ENCODE measurements around the gene DMXL1. TPM values are rescaled to one million over a fixed set of nuclear protein-coding genes. Genes with fewer than 3 reads are reported as not detected.

The DMXL1 gene, protein sequence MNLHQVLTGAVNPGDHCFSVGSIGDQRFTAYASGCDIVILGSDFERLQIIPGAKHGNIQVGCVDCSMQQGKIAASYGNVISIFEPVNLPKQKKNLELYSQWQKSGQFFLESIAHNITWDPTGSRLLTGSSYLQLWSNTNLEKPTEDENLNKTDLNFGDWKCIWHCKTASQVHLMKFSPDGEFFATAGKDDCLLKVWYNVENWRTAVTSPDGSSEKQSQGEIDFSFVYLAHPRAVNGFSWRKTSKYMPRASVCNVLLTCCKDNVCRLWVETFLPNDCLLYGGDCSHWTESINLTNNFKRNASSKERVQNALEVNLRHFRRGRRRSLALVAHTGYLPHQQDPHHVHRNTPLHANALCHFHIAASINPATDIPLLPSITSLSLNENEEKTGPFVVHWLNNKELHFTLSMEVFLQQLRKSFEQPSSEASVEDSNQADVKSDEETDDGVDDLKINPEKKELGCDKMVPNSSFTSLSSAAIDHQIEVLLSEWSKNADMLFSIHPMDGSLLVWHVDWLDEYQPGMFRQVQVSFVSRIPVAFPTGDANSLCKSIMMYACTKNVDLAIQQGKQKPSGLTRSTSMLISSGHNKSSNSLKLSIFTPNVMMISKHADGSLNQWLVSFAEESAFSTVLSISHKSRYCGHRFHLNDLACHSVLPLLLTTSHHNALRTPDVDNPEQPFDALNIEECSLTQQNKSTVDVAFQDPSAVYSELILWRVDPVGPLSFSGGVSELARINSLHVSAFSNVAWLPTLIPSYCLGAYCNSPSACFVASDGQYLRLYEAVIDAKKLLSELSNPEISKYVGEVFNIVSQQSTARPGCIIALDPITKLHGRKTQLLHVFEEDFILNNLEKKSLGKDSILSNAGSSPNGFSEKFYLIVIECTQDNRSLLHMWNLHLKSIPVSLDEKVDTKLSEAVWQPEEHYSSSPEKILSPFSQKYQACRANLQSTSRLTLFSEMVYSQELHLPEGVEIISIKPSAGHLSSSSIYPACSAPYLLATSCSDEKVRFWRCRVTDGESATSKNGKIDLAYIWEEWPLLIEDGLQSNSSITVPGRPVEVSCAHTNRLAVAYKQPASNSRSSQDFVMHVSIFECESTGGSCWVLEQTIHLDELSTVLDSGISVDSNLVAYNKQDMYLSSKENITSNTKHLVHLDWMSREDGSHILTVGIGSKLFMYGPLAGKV (N-terminal part only)
- total RNA-seq (10 to 100 TPM; 36.7 to 38.1 TPM), polyA plus RNA-seq (10 to 100 TPM in 1 of 2 donors, 1 to 10 TPM in 1; 4.3 to 13.5 TPM)

DNA sequence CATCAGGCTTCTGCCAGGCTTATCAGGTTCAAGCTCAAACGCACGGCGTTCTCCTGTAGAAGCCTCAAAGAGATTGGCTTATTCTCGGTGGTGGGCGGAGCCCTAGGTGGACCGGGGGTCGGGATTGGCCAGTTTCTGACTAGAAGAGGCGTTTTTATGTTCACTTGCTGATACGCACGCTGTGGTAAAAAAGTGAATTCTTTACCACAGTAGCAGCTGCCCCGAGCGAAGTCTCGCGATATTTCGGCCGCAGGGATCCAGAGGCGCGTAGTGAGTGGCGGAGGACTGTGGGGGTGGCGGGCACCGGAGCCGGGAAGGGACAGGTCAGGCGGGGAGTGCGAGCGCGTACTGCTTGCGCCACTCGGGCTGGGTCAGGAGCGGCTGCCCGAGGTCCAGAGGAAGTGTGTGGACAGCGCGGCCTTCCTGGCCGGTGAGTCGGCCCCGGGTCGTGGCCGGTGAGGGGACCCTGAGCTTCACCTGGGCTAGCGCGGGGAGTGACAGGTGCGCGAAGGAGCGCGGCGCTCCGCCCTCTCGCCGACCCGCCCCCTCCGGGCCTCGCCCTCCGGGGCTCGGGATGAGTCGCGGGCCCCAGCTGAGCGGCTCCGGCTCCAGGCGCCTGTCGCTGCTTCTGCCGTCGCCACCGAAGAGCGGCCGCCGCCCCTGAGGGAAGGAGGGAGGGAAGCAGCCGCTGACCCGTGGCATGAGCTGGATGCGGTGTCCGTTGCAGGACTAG is at the start of gene DMXL1:
Gene DMXL1 (plus strand): TSS at position 260 of the 733 bp plus-strand sequence. CDS start 483 bp downstream, outside the sequence.
- Histone ChIP-seq H3K4me1 (ENCODE audit: control insufficient read depth in 4 of 4, insufficient read depth in 4 of 4, low read length in 3 of 4) (peaks cover 8 to 30% (median 16%) of the 10 kb centered on the region in 4 donors), H3K36me3 (ENCODE audit: control insufficient read depth in 4 of 4, insufficient read depth in 3 of 4, low read depth in 1 of 4, low read length in 3 of 4) (no peaks in the 10 kb centered on the region), H3K27me3 (ENCODE audit: control insufficient read depth in 4 of 4, insufficient read depth in 4 of 4, low read length in 3 of 4) (no peaks in the 10 kb centered on the region), H3K4me3 (ENCODE audit: low read depth in 1 of 3, low read length in 3 of 3) (peak within 1 kb of the TSS; percentile 67 to 92 (median 80)), H3K27ac (ENCODE audit: low read depth in 1 of 2, low read length in 2 of 2) (peak within 1 kb of the TSS; percentile 98 to 99), H3K9me3 (ENCODE audit: control insufficient read depth in 4 of 4, low read length in 3 of 4) (no peaks in the 10 kb centered on the region), H3K9ac (ENCODE audit: low read depth in 1 of 2, low read length in 2 of 2) (peak within 1 kb of the TSS; percentile 96 to 99)
- under 1% methylated on average over 68 of the region's 68 CpGs for WGBS
- TF ChIP-seq HNF4G (IDR thresholded peaks at IDR 0.05) (no peak), EGR1 (IDR thresholded peaks at IDR 0.05; ENCODE audit: low read depth in 2 of 2) (peak; percentile 46 to 84), JUND (IDR thresholded peaks at IDR 0.05) (peak; percentile 10 to 22), RXRA (IDR thresholded peaks at IDR 0.05) (peak in 1 of 2 donors; percentile 63), ATF3 (IDR thresholded peaks at IDR 0.05) (no peak), MAX (IDR thresholded peaks at IDR 0.05) (peak; percentile 4), HNF4A (conservative IDR thresholded peaks at IDR 0.05) (peak in 1 of 2 donors; percentile 62), YY1 (IDR thresholded peaks at IDR 0.05) (peak; percentile 78), RAD21 (IDR thresholded peaks at IDR 0.05) (no peak), ZBTB33 (IDR thresholded peaks at IDR 0.05) (peak; percentile 99), FOXA1 (IDR thresholded peaks at IDR 0.05) (no peak), SP1 (IDR thresholded peaks at IDR 0.05) (peak; percentile 95)
- TF ChIP-seq, protein P1, sequence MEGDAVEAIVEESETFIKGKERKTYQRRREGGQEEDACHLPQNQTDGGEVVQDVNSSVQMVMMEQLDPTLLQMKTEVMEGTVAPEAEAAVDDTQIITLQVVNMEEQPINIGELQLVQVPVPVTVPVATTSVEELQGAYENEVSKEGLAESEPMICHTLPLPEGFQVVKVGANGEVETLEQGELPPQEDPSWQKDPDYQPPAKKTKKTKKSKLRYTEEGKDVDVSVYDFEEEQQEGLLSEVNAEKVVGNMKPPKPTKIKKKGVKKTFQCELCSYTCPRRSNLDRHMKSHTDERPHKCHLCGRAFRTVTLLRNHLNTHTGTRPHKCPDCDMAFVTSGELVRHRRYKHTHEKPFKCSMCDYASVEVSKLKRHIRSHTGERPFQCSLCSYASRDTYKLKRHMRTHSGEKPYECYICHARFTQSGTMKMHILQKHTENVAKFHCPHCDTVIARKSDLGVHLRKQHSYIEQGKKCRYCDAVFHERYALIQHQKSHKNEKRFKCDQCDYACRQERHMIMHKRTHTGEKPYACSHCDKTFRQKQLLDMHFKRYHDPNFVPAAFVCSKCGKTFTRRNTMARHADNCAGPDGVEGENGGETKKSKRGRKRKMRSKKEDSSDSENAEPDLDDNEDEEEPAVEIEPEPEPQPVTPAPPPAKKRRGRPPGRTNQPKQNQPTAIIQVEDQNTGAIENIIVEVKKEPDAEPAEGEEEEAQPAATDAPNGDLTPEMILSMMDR (IDR thresholded peaks at IDR 0.05; ENCODE audit: low read depth, low read length, missing input control): no peak
- DNase-seq (ENCODE audit: low spot score): peak; percentile 98

Data from liver (tissue), 9 donors.